Neural progenitor cell (in vitro differentiated cells): ENCODE results near the gene ARSK.

Experiments used
- EZH2 ChIP-seq: fragments of 200-600 bp; sonication (generic); IDR thresholded peaks from 2 replicates; pipeline ENCODE4 v1.6.1; 2017; ENCODE audit warnings: antibody characterized with exemption, mild to moderate bottlenecking, moderate library complexity
- EZH2phosphoT487 ChIP-seq: fragments of 200-600 bp; sonication (generic); IDR thresholded peaks from 2 replicates; pipeline ENCODE4 v1.6.1; 2017; ENCODE audit warnings: antibody characterized with exemption
- TF ChIP-seq, protein P1 (sequence below): fragments of 200-600 bp; sonication (generic); IDR thresholded peaks from 2 replicates; pipeline ENCODE4 v1.5.1; 2017; ENCODE audit warnings: antibody characterized with exemption, mild to moderate bottlenecking

DNA sequence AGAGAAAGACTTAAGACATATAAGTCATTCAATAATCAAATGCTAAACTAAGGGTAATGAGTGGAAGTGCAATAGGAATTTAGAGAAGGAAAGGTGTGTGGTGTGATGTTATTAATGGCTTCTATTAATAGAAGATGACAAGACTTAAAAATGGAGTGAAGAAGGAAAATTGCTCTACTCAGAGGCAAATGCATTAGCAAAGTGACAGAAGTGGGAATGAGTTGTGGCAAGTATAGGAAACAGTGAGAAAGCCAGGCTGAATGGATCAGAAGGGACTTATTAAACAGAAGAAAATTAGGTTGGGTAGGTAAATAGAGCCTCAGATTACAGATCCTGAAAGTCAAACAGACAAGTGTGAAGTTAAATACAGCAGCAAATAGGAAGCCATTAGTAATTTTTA lies 5.9 kb upstream of the ARSK start:
- TF ChIP-seq, protein P1, sequence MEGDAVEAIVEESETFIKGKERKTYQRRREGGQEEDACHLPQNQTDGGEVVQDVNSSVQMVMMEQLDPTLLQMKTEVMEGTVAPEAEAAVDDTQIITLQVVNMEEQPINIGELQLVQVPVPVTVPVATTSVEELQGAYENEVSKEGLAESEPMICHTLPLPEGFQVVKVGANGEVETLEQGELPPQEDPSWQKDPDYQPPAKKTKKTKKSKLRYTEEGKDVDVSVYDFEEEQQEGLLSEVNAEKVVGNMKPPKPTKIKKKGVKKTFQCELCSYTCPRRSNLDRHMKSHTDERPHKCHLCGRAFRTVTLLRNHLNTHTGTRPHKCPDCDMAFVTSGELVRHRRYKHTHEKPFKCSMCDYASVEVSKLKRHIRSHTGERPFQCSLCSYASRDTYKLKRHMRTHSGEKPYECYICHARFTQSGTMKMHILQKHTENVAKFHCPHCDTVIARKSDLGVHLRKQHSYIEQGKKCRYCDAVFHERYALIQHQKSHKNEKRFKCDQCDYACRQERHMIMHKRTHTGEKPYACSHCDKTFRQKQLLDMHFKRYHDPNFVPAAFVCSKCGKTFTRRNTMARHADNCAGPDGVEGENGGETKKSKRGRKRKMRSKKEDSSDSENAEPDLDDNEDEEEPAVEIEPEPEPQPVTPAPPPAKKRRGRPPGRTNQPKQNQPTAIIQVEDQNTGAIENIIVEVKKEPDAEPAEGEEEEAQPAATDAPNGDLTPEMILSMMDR, result no peak
- no peak for TF ChIP-seq EZH2
- no peak for TF ChIP-seq EZH2phosphoT487
